CD8-positive, alpha-beta memory T cell (primary cell): ENCODE results near the gene TMIGD3. TPM values are rescaled to one million over a fixed set of nuclear protein-coding genes. Genes with fewer than 3 reads are reported as not detected.
"Not testable (repeated sequence)": the region's sequence is repeated elsewhere in the genome, so short reads cannot be mapped to it uniquely, and the experiment has no call there.

Experiments
- CTCF ChIA-PET: fragments of 350-600 bp; sonication (Branson Sonifier 250); formaldehyde crosslinking; loops from one replicate; lab custom pipeline; 2021; ENCODE audit warnings: antibody characterized with exemption; lab: Charles Lee
- POLR2A ChIA-PET: fragments of 350-600 bp; sonication (Branson Sonifier 250); formaldehyde crosslinking; loops from one replicate; lab custom pipeline; 2021; ENCODE audit warnings: antibody characterized with exemption; lab: Charles Lee
- DNase-seq, 5 donors: peaks; one replicate each; pipeline versions ENCODE4 v3.0.0 to v3.0.0-alpha.2; 2020 to 2022; ENCODE audit warnings: mixed read lengths in 1 of 5
- H3K27ac ChIP-seq: one replicate; pipeline ENCODE4 v1.7.0; 2013; ENCODE audit warnings: low read depth, mild to moderate bottlenecking, low read length, moderate library complexity
- H3K27me3 ChIP-seq: 2 replicates; pipeline ENCODE4 v1.7.0; 2013; ENCODE audit warnings: low read length, mild to moderate bottlenecking; ENCODE audit not compliant: insufficient read depth, poor library complexity, severe bottlenecking
- H3K36me3 ChIP-seq: 2 replicates; pipeline ENCODE4 v1.7.0; 2013; ENCODE audit warnings: mild to moderate bottlenecking, low read length, moderate library complexity; ENCODE audit not compliant: insufficient read depth
- H3K4me1 ChIP-seq: 2 replicates; pipeline ENCODE4 v1.7.0; 2013; ENCODE audit warnings: mild to moderate bottlenecking, low read length, moderate library complexity; ENCODE audit not compliant: insufficient read depth
- H3K4me3 ChIP-seq: 2 replicates; pipeline ENCODE4 v1.7.0; 2013; ENCODE audit warnings: mild to moderate bottlenecking, low read length
- H3K9me3 ChIP-seq: 2 replicates; pipeline ENCODE4 v1.7.0; 2013; ENCODE audit warnings: mild to moderate bottlenecking, low read length
- H3K27ac Mint-ChIP-seq, 8 donors: one replicate each; pipeline ENCODE4 v1.8.0; 2020 to 2021; ENCODE audit warnings: mixed read lengths in 8 of 8, mild to moderate bottlenecking in 6 of 8, inconsistent platforms in 3 of 8, moderate library complexity in 3 of 8
- H3K27me3 Mint-ChIP-seq, 2 donors: one replicate each; pipeline ENCODE4 v1.8.0; 2020 to 2021; ENCODE audit warnings: mixed read lengths in 2 of 2, mild to moderate bottlenecking in 1 of 2, moderate library complexity in 1 of 2
- H3K36me3 Mint-ChIP-seq, 3 donors: one replicate each; pipeline ENCODE4 v1.8.0; 2020 to 2021; ENCODE audit warnings: mixed read lengths in 3 of 3, inconsistent platforms in 1 of 3, mild to moderate bottlenecking in 1 of 3
- H3K4me1 Mint-ChIP-seq, 3 donors: one replicate each; pipeline ENCODE4 v1.8.0; 2020 to 2021; ENCODE audit warnings: mixed read lengths in 3 of 3, inconsistent platforms in 1 of 3, mild to moderate bottlenecking in 1 of 3
- H3K4me3 Mint-ChIP-seq, 7 donors: one replicate each; pipeline ENCODE4 v1.8.0; 2020 to 2021; ENCODE audit warnings: mixed read lengths in 7 of 7, mild to moderate bottlenecking in 6 of 7, moderate library complexity in 4 of 7, inconsistent platforms in 2 of 7
- H3K9me3 Mint-ChIP-seq, 5 donors: one replicate each; pipeline ENCODE4 v1.8.0; 2020 to 2022; ENCODE audit warnings: mixed read lengths in 5 of 5, mild to moderate bottlenecking in 3 of 5, moderate library complexity in 2 of 5, inconsistent platforms in 1 of 5
- polyA plus RNA-seq: library from polyadenylated mRNA; unstranded; fragments of 300-500 nt; fragmentation: Illumina TruSeq; gene quantifications from one replicate; pipeline ENCODE4 v1.2.3, GENCODE V29; 2021
- total RNA-seq, 2 experiments: library from RNA; stranded (reverse); gene quantifications; one replicate each; pipeline ENCODE4 v1.2.3, GENCODE V29; 2021

TMIGD3 gene
- total RNA-seq (under 1 TPM in 1 of 2 experiments, not detected in 1; 0.26 TPM), polyA plus RNA-seq (not detected)

DNA sequence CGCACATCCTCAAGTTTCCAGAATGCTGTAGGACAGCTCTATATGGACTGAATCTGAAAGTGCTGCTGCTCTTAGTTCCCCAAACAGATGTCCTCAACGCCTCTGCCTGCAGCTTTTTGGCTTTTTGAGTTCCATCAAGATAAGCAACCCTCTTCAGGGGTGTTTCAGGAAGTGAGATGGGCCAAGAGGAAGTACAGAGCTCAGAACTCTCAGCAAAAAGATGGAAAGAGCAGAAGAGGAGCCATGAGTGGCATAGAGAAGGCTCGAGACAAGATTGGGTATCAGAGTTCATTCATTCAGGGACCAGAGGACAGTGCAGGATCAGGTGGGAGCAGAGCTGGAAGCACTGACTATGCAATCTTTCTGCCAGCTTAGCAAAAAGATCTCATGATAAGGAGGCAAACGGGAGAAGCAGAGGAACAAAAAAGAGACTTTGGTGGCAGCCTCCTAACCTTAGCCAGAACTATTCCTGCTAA is at the start of gene TMIGD3, which contains the start of gene ADORA3:
Gene TMIGD3, minus strand, starts transcription at position 49 of the 476 bp plus-strand sequence. CDS start 279 bp downstream, outside the sequence.
Gene ADORA3, minus strand, starts transcription at position 49 of the 476 bp plus-strand sequence. CDS start 279 bp downstream, outside the sequence.
- POLR2A ChIA-PET: no interaction called here
- Mint-ChIP-seq H3K9me3 (no peaks in the 10 kb centered on the region), H3K4me1 (peaks cover 57 to 70% (median 68%) of the 10 kb centered on the region in 3 donors), H3K4me3 (peak within 1 kb of the TSS in 6 of 7 donors; percentile 2 to 84 (median 23)), H3K27me3 (no peaks in the 10 kb centered on the region), H3K27ac (peak within 1 kb of the TSS; percentile 8 to 88 (median 67)), H3K36me3 (peaks cover 0 to under 1% (median 0%) of the 10 kb centered on the region in 3 donors)
- CTCF ChIA-PET: interaction anchor here (0.7 to 1.9 kb wide), 4 partner anchors 17 to 266 kb away, joined by 3 to 7 read pairs (median 4); no protein-coding TSS in a partner anchor
- H3K4me1 ChIP-seq: peaks cover 59% of the 10 kb centered on the region
- no peaks in the 10 kb centered on the region for H3K27me3 ChIP-seq
- H3K4me3 ChIP-seq: no peak within 1 kb of the TSS
- no peaks in the 10 kb centered on the region for H3K9me3 ChIP-seq
- H3K36me3 ChIP-seq: no peaks in the 10 kb centered on the region
- no peak for DNase-seq
- H3K27ac ChIP-seq: no peak within 1 kb of the TSS

DNA sequence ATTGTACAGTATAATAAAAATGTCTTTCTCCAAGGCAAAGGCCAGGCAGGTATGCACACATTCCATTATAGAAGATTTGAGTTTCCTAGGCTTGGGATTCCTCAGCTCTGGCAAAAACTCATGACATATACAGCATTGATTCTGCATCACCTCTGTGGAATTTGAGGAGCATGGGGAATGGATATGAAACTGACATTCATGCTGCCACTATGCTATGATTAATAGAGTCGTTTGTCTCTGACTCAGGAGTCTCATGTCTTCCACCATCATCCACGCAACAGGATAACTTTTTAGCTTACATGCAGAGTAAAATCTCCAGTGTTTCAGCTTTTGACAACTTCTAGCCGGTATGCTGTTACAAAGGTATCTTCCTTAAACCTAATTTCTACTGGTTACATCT is 49.8 kb upstream of the TMIGD3 start:
- Mint-ChIP-seq H3K27me3 (peaks cover 0 to 9% of the 10 kb centered on the region in 2 donors), H3K9me3 (no peaks in the 10 kb centered on the region), H3K36me3 (peaks cover 0 to 10% (median 0%) of the 10 kb centered on the region in 3 donors), H3K27ac (no peak overlapping the region), H3K4me3 (no peak overlapping the region), H3K4me1 (peaks cover 4 to 12% (median 11%) of the 10 kb centered on the region in 3 donors)
- H3K4me3 ChIP-seq: no peak overlapping the region
- H3K27ac ChIP-seq: no peak overlapping the region
- H3K27me3 ChIP-seq: no peaks in the 10 kb centered on the region
- no peak for DNase-seq
- ChIA-PET POLR2A (no interaction called here), CTCF (interaction anchor here (0.6 kb wide), 2 partner anchors 102 to 1387 kb away, joined by 3 read pairs; no protein-coding TSS in a partner anchor)
- no peaks in the 10 kb centered on the region for H3K36me3 ChIP-seq
- no peaks in the 10 kb centered on the region for H3K4me1 ChIP-seq
- no peaks in the 10 kb centered on the region for H3K9me3 ChIP-seq

DNA sequence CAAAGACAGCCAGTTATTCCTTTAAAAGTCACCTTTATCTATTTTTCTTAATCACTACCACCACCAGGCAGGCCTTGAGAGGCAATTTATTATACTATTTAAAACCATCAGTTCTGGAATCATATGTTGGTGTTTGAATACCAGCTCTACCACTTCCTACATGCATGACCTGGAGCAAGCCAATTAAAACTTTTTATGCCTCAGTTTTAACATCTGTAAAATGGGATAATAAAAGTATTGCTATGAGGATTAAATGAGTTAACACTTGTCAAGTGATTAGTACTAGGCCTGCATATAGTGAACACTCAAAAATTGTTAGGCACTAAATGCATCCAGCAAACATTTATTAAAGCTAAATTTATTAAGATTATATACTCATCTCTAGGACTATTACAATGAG is 49.2 kb upstream of the TMIGD3 start:
- H3K4me1 Mint-ChIP-seq: peaks cover 4 to 12% (median 11%) of the 10 kb centered on the region in 3 donors
- Histone ChIP-seq H3K27ac (no peak overlapping the region), H3K27me3 (no peaks in the 10 kb centered on the region), H3K9me3 (no peaks in the 10 kb centered on the region), H3K4me3 (no peak overlapping the region), H3K4me1 (no peaks in the 10 kb centered on the region), H3K36me3 (no peaks in the 10 kb centered on the region)
- H3K27ac Mint-ChIP-seq: no peak overlapping the region
- H3K36me3 Mint-ChIP-seq: peaks cover 0 to 10% (median 0%) of the 10 kb centered on the region in 3 donors
- no peaks in the 10 kb centered on the region for H3K9me3 Mint-ChIP-seq
- CTCF ChIA-PET: no interaction called here
- DNase-seq: no peak
- peaks cover 0 to 12% of the 10 kb centered on the region in 2 donors for H3K27me3 Mint-ChIP-seq
- POLR2A ChIA-PET: no interaction called here
- no peak overlapping the region for H3K4me3 Mint-ChIP-seq

DNA sequence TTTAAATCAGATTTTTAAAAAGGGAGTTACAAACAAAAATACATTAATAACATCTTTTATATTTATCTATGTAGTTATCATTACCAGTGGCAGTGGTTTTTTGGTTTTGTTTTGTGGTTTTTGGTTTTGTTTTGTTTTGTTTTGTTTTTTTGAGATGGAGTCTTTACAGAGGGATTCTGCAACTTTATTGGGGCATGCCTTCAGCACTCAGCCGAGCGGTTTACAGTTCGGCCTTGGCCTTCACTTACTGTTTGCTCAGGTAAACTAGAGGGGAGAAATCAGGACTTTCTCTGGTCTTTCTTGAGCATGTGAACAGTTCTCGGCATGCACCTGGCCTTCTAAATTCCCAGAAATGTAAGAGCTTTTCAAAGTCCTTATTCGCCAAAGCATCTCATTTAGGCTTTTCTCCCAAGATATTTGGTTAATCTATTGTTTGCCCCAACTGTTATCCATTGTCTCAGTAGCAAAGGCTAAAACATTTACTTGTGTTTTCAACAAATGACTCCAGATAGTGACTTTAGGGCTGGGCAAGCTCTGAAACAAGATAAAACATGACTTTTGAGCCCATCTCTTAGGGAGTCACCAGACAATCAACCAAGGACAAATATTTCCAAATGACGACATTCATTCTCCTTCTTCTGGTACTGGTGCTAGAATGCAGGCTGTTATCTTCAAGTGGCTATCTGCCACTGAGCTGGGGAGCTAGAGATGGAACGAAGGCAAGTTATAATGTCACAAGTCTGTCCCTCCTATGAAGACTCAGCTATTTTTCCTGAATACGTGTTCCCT is 48.4 kb upstream of the TMIGD3 start:
- POLR2A ChIA-PET: no interaction called here
- H3K36me3 Mint-ChIP-seq: peaks cover 0 to 10% (median 0%) of the 10 kb centered on the region in 3 donors
- CTCF ChIA-PET: no interaction called here
- H3K9me3 Mint-ChIP-seq: no peaks in the 10 kb centered on the region
- Histone ChIP-seq H3K4me3 (no peak overlapping the region), H3K9me3 (no peaks in the 10 kb centered on the region), H3K27ac (no peak overlapping the region), H3K27me3 (no peaks in the 10 kb centered on the region), H3K4me1 (no peaks in the 10 kb centered on the region), H3K36me3 (no peaks in the 10 kb centered on the region)
- H3K4me3 Mint-ChIP-seq: no peak overlapping the region
- H3K4me1 Mint-ChIP-seq: peaks cover 4 to 12% (median 11%) of the 10 kb centered on the region in 3 donors
- H3K27ac Mint-ChIP-seq: no peak overlapping the region
- H3K27me3 Mint-ChIP-seq: peaks cover 0 to 9% of the 10 kb centered on the region in 2 donors
- DNase-seq: no peak

DNA sequence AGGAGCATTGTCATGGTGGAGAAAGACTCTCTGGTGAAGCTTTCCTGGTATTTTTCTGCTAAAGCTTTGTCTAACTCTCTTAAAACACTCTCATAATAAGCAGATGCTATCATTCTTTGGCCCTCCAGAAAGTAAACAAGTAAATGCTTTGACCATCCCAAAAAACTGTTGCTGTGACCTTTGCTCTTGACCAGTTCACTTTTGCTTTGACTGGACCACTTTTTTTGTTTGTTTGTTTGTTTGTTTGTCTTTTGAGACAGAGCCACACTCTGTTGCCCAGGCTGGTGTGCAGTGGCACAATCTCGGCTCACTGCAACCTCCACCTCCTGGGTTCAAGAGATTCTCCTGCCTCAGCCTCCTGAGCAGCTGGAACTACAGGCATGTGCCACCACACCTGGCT is 44.4 kb upstream of the TMIGD3 start:
- H3K4me3 ChIP-seq, H3K27me3 Mint-ChIP-seq, H3K9me3 ChIP-seq, CTCF ChIA-PET, H3K36me3 ChIP-seq, H3K27me3 ChIP-seq, H3K27ac ChIP-seq, H3K27ac Mint-ChIP-seq, H3K4me1 ChIP-seq, POLR2A ChIA-PET, H3K9me3 Mint-ChIP-seq, DNase-seq, H3K4me3 Mint-ChIP-seq, H3K36me3 Mint-ChIP-seq: not testable (repeated sequence)
- peaks cover 4 to 12% (median 11%) of the 10 kb centered on the region in 3 donors for H3K4me1 Mint-ChIP-seq

DNA sequence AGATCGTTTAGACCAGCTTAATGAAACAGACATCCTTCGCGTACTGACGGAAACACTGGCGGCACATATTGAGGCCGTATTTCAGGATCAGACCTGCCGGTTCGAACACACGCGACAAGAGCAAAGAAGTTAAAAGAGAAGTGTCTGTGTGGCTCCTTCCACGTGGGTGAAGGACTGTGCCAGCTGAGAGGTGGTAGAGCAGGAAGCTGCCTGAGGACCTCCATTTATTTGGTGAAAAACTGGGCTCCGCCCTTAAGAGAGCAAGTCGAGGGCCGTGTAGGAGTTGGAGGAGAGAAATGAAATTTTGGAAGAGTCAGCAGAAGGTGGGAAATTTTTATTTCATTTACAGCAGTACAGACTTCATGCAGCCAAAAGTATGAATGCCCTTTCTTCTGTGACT is 38.8 kb upstream of the TMIGD3 start:
- POLR2A ChIA-PET: no interaction called here
- H3K27ac ChIP-seq: no peak overlapping the region
- no peak for DNase-seq
- no peaks in the 10 kb centered on the region for H3K4me1 Mint-ChIP-seq
- peaks cover 0 to 3% (median 0%) of the 10 kb centered on the region in 5 donors for H3K9me3 Mint-ChIP-seq
- H3K9me3 ChIP-seq: no peaks in the 10 kb centered on the region
- no peak overlapping the region for H3K4me3 Mint-ChIP-seq
- no peaks in the 10 kb centered on the region for H3K36me3 ChIP-seq
- peak overlapping the region in 1 of 8 donors; percentile 22 for H3K27ac Mint-ChIP-seq
- no peaks in the 10 kb centered on the region for H3K4me1 ChIP-seq
- no peak overlapping the region for H3K4me3 ChIP-seq
- no peaks in the 10 kb centered on the region for H3K36me3 Mint-ChIP-seq
- peaks cover 0 to 8% of the 10 kb centered on the region in 2 donors for H3K27me3 Mint-ChIP-seq
- H3K27me3 ChIP-seq: no peaks in the 10 kb centered on the region
- CTCF ChIA-PET: no interaction called here

DNA sequence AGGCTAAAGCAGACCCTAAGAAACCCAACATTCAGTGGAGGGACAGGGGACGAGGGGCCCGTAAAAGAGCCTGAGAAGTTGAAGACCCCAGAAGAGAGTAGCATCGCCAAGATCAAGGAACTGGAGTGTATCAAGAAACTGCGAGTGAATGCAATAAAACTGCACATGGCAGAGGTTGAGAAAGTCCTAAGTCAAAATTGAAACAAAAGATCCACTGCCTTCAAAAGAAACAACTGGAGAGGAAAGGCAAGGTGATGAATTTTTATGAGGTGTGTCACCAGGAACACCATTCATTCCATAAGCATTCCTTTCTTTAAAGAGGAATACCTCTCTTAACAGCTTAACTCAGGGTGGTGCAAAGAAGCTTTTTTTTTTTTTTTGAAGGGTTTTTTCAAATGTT is 38.3 kb upstream of the TMIGD3 start:
- Histone ChIP-seq H3K4me3 (no peak overlapping the region), H3K27me3 (no peaks in the 10 kb centered on the region), H3K4me1 (no peaks in the 10 kb centered on the region), H3K9me3 (no peaks in the 10 kb centered on the region), H3K36me3 (no peaks in the 10 kb centered on the region), H3K27ac (no peak overlapping the region)
- Mint-ChIP-seq H3K27me3 (peaks cover 0 to 8% of the 10 kb centered on the region in 2 donors), H3K27ac (no peak overlapping the region), H3K4me1 (no peaks in the 10 kb centered on the region), H3K9me3 (peaks cover 0 to 3% (median 0%) of the 10 kb centered on the region in 5 donors), H3K36me3 (no peaks in the 10 kb centered on the region), H3K4me3 (no peak overlapping the region)
- CTCF ChIA-PET: no interaction called here
- POLR2A ChIA-PET: no interaction called here
- no peak for DNase-seq

DNA sequence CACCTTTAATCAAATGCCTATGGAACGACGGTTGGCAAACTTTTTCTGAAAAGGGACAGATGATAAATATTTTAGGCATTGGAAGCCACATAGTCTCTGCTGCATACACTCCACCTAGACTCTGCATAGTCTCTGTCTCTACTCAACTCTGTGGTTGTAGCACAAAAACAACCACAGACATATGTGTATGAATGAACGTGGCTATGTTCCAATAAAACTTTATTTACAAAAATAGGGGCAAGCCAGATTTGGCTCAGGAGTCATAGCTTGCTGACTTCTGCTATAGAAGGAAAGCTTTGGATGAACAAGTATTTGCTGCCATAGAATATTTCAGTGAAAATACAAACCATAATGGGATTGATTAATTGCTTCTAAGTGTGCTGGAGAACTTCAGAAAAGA is 37.5 kb upstream of the TMIGD3 start:
- Mint-ChIP-seq H3K27ac (no peak overlapping the region), H3K9me3 (peaks cover 0 to 3% (median 0%) of the 10 kb centered on the region in 5 donors), H3K36me3 (no peaks in the 10 kb centered on the region), H3K27me3 (peaks cover 0 to 8% of the 10 kb centered on the region in 2 donors), H3K4me3 (no peak overlapping the region), H3K4me1 (no peaks in the 10 kb centered on the region)
- no peak overlapping the region for H3K4me3 ChIP-seq
- no peaks in the 10 kb centered on the region for H3K27me3 ChIP-seq
- ChIA-PET POLR2A (interaction anchor here (0.7 kb wide), 1 partner anchor 25 kb away, joined by 3 read pairs; no protein-coding TSS in a partner anchor), CTCF (interaction anchor here (2.4 kb wide), 1 partner anchor 33 kb away, joined by 7 read pairs; no protein-coding TSS in a partner anchor)
- DNase-seq: no peak
- H3K36me3 ChIP-seq: no peaks in the 10 kb centered on the region
- H3K9me3 ChIP-seq: no peaks in the 10 kb centered on the region
- H3K27ac ChIP-seq: no peak overlapping the region
- no peaks in the 10 kb centered on the region for H3K4me1 ChIP-seq
